Measurements from ENCODE around the gene MYH11. TPM values are rescaled to one million over a fixed set of nuclear protein-coding genes. Genes with fewer than 3 reads are reported as not detected.

The MYH11 gene
- total and polyA plus RNA-seq, 2 of the 13 experiments (the other 11 are each of a cell fraction or from before 2014, with no cell fraction given): not detected

DNA sequence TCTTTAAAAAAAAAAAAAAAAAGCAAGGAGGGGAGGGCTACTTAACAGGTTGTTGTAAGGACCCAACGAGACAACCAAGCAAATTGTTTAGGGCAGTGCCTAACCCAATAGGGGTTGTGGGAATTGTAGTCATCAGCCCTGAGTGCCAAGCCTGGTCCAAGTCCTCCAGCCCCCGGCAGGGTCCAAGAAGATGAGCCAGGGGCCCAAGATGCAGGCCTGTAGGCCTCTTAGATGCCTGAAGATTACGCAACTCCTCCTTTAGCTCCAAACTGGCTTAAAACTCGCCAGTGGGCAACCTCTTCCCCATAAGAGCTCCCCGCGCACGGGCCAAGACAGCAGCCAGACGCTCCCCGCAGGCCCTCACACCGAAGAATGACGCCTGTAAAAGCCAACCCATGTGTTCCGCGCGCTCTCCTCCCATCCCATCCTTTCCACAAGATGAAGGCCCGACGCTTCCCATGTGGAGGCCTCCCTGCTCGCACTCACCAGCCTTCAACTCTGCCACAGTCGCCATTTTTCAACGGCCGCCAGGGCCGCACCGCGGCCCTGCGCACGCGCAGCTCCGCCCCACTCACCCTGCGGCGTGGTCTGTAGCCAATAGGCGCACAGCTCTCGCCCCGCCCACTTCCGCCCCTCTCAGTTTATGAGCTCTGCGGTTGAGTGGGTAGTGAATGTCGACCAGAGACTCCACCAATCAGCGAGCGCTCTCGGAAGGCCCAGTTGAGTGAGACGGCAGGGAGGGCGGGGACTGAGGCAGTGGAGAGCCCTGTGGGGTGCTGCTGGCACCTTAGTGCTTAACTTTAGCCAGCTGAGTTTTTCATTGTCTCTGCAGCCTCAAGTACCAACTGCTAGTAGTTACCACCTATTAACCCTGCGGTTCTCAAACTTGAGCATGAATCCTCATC is 31.5 kb upstream of the MYH11 start, which contains the start of gene CEP20 (continued):
- TF ChIP-seq, protein P1, sequence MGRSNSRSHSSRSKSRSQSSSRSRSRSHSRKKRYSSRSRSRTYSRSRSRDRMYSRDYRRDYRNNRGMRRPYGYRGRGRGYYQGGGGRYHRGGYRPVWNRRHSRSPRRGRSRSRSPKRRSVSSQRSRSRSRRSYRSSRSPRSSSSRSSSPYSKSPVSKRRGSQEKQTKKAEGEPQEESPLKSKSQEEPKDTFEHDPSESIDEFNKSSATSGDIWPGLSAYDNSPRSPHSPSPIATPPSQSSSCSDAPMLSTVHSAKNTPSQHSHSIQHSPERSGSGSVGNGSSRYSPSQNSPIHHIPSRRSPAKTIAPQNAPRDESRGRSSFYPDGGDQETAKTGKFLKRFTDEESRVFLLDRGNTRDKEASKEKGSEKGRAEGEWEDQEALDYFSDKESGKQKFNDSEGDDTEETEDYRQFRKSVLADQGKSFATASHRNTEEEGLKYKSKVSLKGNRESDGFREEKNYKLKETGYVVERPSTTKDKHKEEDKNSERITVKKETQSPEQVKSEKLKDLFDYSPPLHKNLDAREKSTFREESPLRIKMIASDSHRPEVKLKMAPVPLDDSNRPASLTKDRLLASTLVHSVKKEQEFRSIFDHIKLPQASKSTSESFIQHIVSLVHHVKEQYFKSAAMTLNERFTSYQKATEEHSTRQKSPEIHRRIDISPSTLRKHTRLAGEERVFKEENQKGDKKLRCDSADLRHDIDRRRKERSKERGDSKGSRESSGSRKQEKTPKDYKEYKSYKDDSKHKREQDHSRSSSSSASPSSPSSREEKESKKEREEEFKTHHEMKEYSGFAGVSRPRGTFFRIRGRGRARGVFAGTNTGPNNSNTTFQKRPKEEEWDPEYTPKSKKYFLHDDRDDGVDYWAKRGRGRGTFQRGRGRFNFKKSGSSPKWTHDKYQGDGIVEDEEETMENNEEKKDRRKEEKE (IDR thresholded peaks at IDR 0.05): no peak
- TF ChIP-seq MXI1 (IDR thresholded peaks at IDR 0.05; ENCODE audit: borderline replicate concordance, low read depth, low read length) (peak; percentile 90; the same call in 1 of the 3 replicates), ZNF292 (CRISPR knock-in tag; IDR thresholded peaks at IDR 0.05; ENCODE audit: borderline replicate concordance, low read depth) (peak; percentile 11; the same call in 1 of the 2 replicates), DNMT3B (CRISPR knock-in tag; conservative IDR thresholded peaks at IDR 0.05) (no peak; the same call in 1 of the 2 replicates), ZNF557 (CRISPR knock-in tag; IDR thresholded peaks at IDR 0.05) (peak; percentile 20; the same call in 1 of the 2 replicates), ZNF670 (CRISPR knock-in tag; IDR thresholded peaks at IDR 0.05; ENCODE audit: borderline replicate concordance) (no peak), PAF1 (CRISPR knock-in tag; IDR thresholded peaks at IDR 0.05) (no peak), SIN3B (IDR thresholded peaks at IDR 0.05; ENCODE audit: low read length) (peak; percentile 85), NONO (IDR thresholded peaks at IDR 0.05) (no peak), NONO (CRISPR knock-in tag; conservative IDR thresholded peaks at IDR 0.05) (0 out of 2 replicates have a peak, but pooled peaks have one; percentile 64), ZNF326 (CRISPR knock-in tag; IDR thresholded peaks at IDR 0.05; ENCODE audit: borderline replicate concordance) (no peak), GTF3A (CRISPR knock-in tag; conservative IDR thresholded peaks at IDR 0.05) (no peak), ZNF615 (CRISPR knock-in tag; IDR thresholded peaks at IDR 0.05; ENCODE audit: borderline replicate concordance) (no peak), SPEN (CRISPR knock-in tag; IDR thresholded peaks at IDR 0.05; ENCODE audit: low read depth) (peak; percentile 86), NBN (conservative IDR thresholded peaks at IDR 0.05) (no peak)
- TF ChIP-seq, protein P2, sequence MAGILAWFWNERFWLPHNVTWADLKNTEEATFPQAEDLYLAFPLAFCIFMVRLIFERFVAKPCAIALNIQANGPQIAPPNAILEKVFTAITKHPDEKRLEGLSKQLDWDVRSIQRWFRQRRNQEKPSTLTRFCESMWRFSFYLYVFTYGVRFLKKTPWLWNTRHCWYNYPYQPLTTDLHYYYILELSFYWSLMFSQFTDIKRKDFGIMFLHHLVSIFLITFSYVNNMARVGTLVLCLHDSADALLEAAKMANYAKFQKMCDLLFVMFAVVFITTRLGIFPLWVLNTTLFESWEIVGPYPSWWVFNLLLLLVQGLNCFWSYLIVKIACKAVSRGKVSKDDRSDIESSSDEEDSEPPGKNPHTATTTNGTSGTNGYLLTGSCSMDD (CRISPR knock-in tag; IDR thresholded peaks at IDR 0.05): no peak
- TF ChIP-seq, protein P3, sequence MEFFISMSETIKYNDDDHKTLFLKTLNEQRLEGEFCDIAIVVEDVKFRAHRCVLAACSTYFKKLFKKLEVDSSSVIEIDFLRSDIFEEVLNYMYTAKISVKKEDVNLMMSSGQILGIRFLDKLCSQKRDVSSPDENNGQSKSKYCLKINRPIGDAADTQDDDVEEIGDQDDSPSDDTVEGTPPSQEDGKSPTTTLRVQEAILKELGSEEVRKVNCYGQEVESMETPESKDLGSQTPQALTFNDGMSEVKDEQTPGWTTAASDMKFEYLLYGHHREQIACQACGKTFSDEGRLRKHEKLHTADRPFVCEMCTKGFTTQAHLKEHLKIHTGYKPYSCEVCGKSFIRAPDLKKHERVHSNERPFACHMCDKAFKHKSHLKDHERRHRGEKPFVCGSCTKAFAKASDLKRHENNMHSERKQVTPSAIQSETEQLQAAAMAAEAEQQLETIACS (CRISPR knock-in tag; IDR thresholded peaks at IDR 0.05): no peak; the same call in 1 of the 2 replicates
- TF ChIP-seq, protein P4, sequence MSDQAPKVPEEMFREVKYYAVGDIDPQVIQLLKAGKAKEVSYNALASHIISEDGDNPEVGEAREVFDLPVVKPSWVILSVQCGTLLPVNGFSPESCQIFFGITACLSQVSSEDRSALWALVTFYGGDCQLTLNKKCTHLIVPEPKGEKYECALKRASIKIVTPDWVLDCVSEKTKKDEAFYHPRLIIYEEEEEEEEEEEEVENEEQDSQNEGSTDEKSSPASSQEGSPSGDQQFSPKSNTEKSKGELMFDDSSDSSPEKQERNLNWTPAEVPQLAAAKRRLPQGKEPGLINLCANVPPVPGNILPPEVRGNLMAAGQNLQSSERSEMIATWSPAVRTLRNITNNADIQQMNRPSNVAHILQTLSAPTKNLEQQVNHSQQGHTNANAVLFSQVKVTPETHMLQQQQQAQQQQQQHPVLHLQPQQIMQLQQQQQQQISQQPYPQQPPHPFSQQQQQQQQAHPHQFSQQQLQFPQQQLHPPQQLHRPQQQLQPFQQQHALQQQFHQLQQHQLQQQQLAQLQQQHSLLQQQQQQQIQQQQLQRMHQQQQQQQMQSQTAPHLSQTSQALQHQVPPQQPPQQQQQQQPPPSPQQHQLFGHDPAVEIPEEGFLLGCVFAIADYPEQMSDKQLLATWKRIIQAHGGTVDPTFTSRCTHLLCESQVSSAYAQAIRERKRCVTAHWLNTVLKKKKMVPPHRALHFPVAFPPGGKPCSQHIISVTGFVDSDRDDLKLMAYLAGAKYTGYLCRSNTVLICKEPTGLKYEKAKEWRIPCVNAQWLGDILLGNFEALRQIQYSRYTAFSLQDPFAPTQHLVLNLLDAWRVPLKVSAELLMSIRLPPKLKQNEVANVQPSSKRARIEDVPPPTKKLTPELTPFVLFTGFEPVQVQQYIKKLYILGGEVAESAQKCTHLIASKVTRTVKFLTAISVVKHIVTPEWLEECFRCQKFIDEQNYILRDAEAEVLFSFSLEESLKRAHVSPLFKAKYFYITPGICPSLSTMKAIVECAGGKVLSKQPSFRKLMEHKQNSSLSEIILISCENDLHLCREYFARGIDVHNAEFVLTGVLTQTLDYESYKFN (CRISPR knock-in tag; conservative IDR thresholded peaks at IDR 0.05): no peak; the same call in 1 of the 2 replicates
- TF ChIP-seq, protein P5, sequence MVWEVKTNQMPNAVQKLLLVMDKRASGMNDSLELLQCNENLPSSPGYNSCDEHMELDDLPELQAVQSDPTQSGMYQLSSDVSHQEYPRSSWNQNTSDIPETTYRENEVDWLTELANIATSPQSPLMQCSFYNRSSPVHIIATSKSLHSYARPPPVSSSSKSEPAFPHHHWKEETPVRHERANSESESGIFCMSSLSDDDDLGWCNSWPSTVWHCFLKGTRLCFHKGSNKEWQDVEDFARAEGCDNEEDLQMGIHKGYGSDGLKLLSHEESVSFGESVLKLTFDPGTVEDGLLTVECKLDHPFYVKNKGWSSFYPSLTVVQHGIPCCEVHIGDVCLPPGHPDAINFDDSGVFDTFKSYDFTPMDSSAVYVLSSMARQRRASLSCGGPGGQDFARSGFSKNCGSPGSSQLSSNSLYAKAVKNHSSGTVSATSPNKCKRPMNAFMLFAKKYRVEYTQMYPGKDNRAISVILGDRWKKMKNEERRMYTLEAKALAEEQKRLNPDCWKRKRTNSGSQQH (CRISPR knock-in tag; IDR thresholded peaks at IDR 0.05; ENCODE audit: low read depth): peak; percentile 66; the same call in 1 of the 2 replicates

Measured in HepG2 (cell line).